Endometrial microvascular endothelial cells (primary cell): Measurements from ENCODE around the gene SULT1C2. TPM values are rescaled to one million over a fixed set of nuclear protein-coding genes. Genes with fewer than 3 reads are reported as not detected.
"Not testable (repeated sequence)": the region's sequence is repeated elsewhere in the genome, so short reads cannot be mapped to it uniquely, and the experiment has no call there.

Source experiments
- in situ Hi-C: cut with HindIII; loops from 2 replicates; pipeline ENCODE4 v1.10.0; 2017; ENCODE audit warnings: low sequenced_read_pairs, low pct_unique_long_range_greater_than_20kb; ENCODE audit errors: inconsistent ontology term
- total RNA-seq: library from RNA; depleted of rRNA; stranded (reverse); fragments of >200 nt; gene quantifications from one replicate; pipeline ENCODE4 v1.2.3, GENCODE V29; 2015; ENCODE audit errors: inconsistent ontology term

The SULT1C2 gene
- total RNA-seq, 1 donor from 2014 or later, result not detected

DNA sequence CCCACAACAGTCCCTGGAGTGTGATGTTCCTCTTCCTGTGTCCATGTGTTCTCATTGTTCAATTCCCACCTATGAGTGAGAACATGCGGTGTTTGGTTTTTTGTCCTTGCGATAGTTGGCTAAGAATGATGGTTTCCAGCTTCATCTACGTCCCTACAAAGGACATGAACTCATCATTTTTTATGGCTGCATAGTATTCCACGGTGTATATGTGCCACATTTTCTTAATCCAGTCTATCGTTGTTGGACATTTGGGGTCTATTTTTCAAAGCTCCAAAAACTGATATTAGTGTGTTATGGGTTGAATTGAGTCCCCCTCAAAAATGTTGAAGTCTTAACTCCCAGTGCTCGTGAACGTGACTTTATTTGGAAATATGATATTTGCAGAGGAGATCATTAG lies 4.1 kb upstream of the SULT1C2 start:
- in situ Hi-C loops, result not testable (repeated sequence)

GRCh38 chr2:108285616-108286015 lies 3.1 kb upstream of the SULT1C2 start:
- in situ Hi-C loops, result no loop called here

- in situ Hi-C loops, result no loop called here
These were observed 1.5 kb upstream of the SULT1C2 start for GRCh38 chr2:108287169-108287568.

GRCh38 chr2:108293850-108294249 lies 5.2 kb downstream of the SULT1C2 start:
- in situ Hi-C loops, result no loop called here

GRCh38 chr2:108297436-108298141 lies 8.9 kb downstream of the SULT1C2 start:
- in situ Hi-C loops, result no loop called here

DNA sequence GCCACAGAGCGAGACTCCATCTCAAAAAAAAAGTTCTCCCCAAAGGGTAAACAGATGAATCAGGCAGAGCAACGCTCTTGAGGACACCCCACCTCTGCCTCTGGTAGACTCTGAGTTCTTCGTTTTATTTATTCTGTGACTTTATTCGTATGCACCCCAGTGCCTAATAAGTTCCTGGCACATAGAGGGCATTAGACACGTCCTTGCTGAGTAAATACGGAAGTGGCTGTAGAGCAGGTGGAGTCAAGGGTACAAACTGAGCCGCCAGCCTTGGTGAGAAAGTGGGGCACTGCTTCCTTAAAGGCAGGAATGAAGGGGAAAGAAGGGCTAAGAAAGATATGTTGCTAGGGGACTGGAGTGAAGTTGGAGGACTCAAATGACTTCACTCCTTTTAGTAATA lies 12.9 kb downstream of the SULT1C2 start:
- in situ Hi-C loops, result no loop called here

DNA sequence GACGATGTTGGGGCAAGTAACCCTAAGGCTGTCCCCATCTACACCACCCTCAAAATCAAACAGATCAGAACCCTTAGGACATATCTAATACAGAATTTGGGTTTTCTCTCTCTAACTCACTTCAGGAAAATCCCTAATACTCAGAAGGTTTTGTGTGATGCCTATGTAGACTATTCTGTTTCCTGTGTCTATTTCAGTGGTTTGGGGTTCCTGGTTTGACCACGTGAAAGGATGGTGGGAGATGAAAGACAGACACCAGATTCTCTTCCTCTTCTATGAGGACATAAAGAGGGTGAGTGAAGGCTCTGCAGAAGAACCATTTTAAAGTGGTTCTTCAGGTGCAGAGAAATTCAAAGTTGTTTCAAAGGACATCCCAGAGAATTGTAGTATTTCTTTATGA lies 16.3 kb downstream of the SULT1C2 start:
- in situ Hi-C loops, result no loop called here

GRCh38 chr2:108305901-108306300 lies 17.2 kb downstream of the SULT1C2 start:
- in situ Hi-C loops, result no loop called here

DNA sequence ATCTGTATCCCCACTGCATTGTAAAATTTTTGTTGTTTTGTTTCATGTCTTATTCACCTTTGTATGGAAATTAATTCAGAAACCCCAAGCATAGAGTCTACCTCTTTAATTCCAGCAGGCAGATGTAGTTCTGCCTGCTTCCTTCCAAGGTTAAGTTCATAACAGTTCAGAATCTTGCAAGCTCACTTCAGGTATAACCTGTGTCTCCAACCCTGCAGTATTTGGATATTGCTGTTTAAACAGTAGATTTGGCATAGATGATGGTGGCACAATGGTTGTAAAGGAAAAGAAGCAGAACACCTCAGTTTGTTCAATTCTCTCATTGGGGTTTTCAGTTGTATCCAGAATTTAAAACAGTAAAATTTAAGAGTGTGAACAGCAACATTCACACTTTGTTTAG lies 21.2 kb downstream of the SULT1C2 start:
- in situ Hi-C loops, result no loop called here

- in situ Hi-C loops, result no loop called here
These were observed 26.0 kb downstream of the SULT1C2 start for GRCh38 chr2:108314586-108315296.

DNA sequence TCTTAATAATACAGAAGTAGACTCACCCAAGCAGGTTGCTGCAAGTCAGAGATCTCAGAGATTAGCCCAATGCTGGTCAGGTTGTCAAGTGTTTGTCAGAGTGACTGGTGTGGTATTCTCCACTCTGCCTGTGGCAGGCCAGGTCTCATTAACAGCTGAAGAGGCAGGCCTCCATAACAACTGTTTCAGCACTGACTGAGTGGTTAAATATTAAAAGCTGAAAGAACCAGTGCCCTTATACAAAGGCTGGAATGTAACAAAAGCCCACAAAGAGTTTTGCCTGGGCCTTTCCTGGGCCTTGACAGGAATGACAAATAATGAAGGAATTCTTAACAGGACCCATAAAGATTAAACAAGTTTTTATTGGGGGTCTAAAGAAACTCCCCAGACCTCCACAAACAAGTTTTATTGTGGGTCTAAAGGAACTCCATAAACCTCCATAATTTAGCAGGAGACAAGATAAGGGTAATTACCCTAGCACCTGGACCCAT lies 26.8 kb downstream of the SULT1C2 start:
- in situ Hi-C loops, result no loop called here

DNA sequence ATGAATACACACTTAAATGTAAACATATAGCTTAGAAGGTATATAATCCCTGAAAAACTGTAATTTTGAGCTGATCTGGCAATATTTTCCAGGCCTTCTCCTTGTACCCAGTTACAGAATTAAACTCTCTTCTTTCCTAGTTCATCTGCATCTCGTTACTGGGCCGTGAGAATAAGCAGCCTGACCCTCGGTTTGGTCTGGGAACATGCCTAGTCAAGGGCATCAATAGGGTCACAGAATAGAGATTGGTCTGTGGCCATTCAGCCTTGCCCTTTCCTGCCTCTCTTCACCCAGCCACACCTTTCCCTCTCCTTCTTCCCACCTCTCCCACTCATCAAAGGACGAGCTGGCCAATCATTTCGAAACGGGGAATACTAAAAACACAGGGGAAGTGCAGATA lies 27.3 kb downstream of the SULT1C2 start:
- in situ Hi-C loops, result no loop called here

DNA sequence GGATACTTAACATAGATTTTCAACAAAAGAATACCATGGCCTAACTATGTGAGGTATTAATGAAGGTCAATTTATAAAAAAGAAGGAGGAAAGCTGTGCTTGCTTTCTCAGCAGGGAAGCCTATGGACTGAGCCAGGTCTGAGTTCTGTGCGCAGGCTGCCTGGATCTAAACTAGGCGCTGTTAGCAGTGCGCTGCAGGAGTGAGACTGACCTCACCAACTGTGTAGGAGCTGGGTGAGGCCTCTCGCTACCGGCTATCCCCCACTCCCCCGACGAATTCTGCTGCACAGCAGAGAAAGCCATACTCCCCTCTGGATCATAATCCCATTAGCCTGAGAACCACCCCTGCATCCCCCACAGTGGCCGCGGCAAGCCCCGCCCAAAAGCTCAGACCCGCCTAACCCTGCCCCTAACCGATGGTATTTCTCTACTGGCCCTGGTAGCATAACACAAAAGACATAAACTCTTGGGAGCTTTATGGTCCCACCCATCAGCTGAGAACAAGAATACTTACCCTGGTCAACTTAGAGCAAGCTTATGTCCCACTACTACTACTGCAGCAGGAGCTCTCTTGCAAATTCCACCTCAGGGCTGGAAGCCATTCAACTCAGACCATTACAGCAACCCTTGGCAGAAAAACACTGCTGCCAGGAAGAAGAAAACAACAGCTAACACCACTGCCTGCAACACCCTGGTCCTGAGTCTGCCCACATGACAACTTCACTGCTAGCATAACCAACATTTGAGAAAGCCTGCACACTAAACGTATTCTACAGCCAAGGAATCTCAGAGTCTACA lies 28.0 kb downstream of the SULT1C2 start:
- in situ Hi-C loops, result no loop called here

DNA sequence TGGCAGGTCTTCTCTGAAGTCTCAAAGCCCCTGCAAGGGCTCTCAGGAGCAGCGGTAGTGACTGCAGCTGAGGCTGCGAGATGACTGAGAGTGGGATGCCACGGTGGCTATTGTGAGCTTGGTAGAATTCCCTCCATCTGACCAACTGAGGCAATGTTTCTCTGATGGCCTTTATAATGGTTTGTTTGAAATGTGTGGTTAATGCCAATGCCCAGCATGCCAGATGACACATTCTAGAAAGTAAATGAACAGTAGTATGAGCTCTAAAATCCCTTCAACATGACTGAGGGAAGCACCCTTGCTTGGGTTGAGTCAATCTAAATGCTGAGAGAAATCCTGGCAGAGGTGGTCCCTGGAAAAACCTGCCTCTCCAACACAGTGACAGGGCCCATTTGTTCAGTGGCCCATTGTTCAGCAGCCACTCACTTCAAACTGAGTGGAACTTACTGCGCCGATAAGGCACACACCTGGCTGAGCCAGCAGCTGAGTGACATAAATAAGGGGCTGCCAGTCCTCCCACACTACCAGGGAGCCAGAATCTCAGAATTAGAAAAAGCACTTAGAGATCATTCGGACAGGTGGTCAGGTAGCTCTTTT lies 31.7 kb downstream of the SULT1C2 start:
- in situ Hi-C loops, result no loop called here

DNA sequence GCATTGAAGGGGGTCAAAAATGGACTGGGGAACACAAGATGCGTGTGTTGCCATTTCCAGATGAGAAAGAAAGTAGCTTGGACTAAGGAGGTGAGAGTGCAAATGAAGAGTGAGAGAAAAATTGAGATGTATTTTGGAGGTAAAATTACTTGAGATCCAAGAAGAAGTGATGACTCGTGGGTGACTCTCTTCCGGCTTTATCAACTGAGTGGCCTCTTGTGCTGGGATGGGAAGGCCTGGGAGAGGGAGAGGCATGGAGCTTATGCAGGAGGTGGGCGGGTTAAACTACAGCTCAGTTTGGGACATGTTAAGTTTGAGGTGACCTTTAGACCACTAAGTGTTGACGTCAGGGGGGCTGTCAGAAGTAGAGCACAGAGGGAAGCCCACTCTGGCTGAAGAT lies 34.9 kb downstream of the SULT1C2 start:
- in situ Hi-C loops, result no loop called here

GRCh38 chr2:108324531-108325255 lies 36.0 kb downstream of the SULT1C2 start:
- in situ Hi-C loops, result no loop called here

GRCh38 chr2:108325756-108326155 lies 37.1 kb downstream of the SULT1C2 start:
- in situ Hi-C loops, result no loop called here

DNA sequence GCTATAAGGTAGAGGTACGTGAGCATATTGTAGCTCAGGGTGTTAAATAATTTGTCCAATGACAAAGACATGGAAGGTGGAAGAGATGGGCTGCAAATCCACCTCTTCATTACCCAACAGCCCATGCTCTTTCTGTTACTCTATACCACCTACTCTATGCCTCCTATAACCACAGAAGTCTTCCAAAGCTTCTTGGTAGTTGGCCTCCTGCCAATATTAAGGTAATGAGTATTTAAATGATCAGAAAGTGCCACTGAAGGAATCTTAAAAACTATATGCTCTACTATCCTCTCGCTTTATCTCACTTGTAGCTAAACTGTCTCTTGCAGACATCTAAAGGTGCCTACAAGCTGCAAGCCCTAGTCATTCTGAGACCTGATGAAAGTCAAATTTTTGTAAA lies 41.1 kb downstream of the SULT1C2 start:
- in situ Hi-C loops, result no loop called here

- in situ Hi-C loops, result no loop called here
These were observed 42.3 kb downstream of the SULT1C2 start for GRCh38 chr2:108330979-108331378.
